HepG2 (cell line): ENCODE results near the gene SFRP2. TPM values are rescaled to one million over a fixed set of nuclear protein-coding genes. Genes with fewer than 3 reads are reported as not detected.

Experiments
- ATAC-seq: fragments of 200-7000 bp; cut with Tn5 transposase; 3 replicates; pipeline ENCODE4 v1.9.1; 2020; ENCODE audit warnings: mild to moderate bottlenecking, moderate library complexity
- BruUV-seq: library from RNA; stranded (reverse); fragments of 400-500 nt; replicated peaks from 2 replicates; lab custom pipeline; 2021; lab: Mats Ljungman, UMichigan
- CTCF ChIA-PET: fragments of 300-600 bp; formaldehyde crosslinking; extraction: SDS; loops from one replicate; lab custom pipeline; 2021; ENCODE audit warnings: low total read pairs, inconsistent platforms, low intra/inter-chr PET ratio; lab: Yijun Ruan, JAX
- POLR2A ChIA-PET: fragments of 350-600 bp; sonication (Branson Sonifier 250); formaldehyde crosslinking; loops from one replicate; lab custom pipeline; 2020; ENCODE audit warnings: antibody characterized with exemption, inconsistent platforms; lab: Yijun Ruan, JAX
- DNase-seq: peaks from one replicate; pipeline ENCODE4 v3.0.0-alpha.2; 2015; ENCODE audit warnings: low spot score
- FAIRE-seq: peaks from 3 replicates; lab custom pipeline; 2011; peaks lifted over from hg19 to GRCh38; lab: Jason Lieb, UNC
- H2AFZ ChIP-seq: one replicate; pipeline ENCODE4 v1.6.1; 2011; ENCODE audit warnings: low read length, inconsistent platforms
- H3K27ac ChIP-seq: fragments of 300-600 bp; 3 replicates; pipeline ENCODE4 v1.8.0; 2011; ENCODE audit warnings: mixed run types, mild to moderate bottlenecking, mixed read lengths, low read length, inconsistent platforms; ENCODE audit not compliant: insufficient read depth; ENCODE audit errors: extremely low read length
- H3K27me3 ChIP-seq, 2 experiments: fragments of 200-600 bp in 1 of 2; 2 replicates in 1 of 2; 3 replicates in 1 of 2; pipeline versions ENCODE4 v1.6.0 to v1.8.0; 2011; ENCODE audit warnings: low read length in 2 of 2, mild to moderate bottlenecking in 2 of 2, moderate library complexity in 2 of 2, inconsistent platforms in 1 of 2; ENCODE audit not compliant: insufficient read depth in 2 of 2, control insufficient read depth in 1 of 2
- H3K36me3 ChIP-seq, 2 experiments: fragments of 200-600 bp in 1 of 2; replicated peaks in 1 of 2; 2 replicates in 1 of 2; 3 replicates in 1 of 2; pipeline versions ENCODE4 v1.5.1 to v1.8.0; 2011; ENCODE audit warnings: low read length in 2 of 2, inconsistent platforms in 1 of 2; ENCODE audit not compliant: insufficient read depth in 2 of 2, control insufficient read depth in 1 of 2
- H3K4me1 ChIP-seq: 2 replicates; pipeline ENCODE4 v1.5.1; 2012; ENCODE audit warnings: low read length, inconsistent platforms; ENCODE audit not compliant: insufficient read depth
- H3K4me2 ChIP-seq: 2 replicates; pipeline ENCODE4 v1.6.0; 2011; ENCODE audit warnings: low read depth, low read length, inconsistent platforms
- H3K4me3 ChIP-seq, 3 experiments: fragments of 200-600 bp in 1 of 3; sonication (generic), shearing (Covaris generic) in 1 of 3; replicated peaks in 1 of 3; 2 replicates each; pipeline ENCODE4 v1.5.1; 2011 to 2016; ENCODE audit warnings: low read length in 3 of 3, inconsistent platforms in 2 of 3, low read depth in 2 of 3, mild to moderate bottlenecking in 2 of 3, control low read depth in 1 of 3, mixed read lengths in 1 of 3; ENCODE audit not compliant: insufficient read depth in 1 of 3
- H3K79me2 ChIP-seq: one replicate; pipeline ENCODE4 v1.6.1; 2011; ENCODE audit warnings: low read length, inconsistent platforms; ENCODE audit not compliant: insufficient read depth
- H3K9ac ChIP-seq: 2 replicates; pipeline ENCODE4 v1.6.0; 2011; ENCODE audit warnings: mild to moderate bottlenecking, low read depth, low read length, inconsistent platforms; ENCODE audit not compliant: insufficient read depth
- H3K9me3 ChIP-seq: 2 replicates; pipeline ENCODE4 v1.5.1; 2012; ENCODE audit warnings: mild to moderate bottlenecking, low read length
- H4K20me1 ChIP-seq: 2 replicates; pipeline ENCODE4 v1.6.0; 2011; ENCODE audit warnings: inconsistent platforms, mild to moderate bottlenecking, low read length, moderate library complexity; ENCODE audit not compliant: insufficient read depth
- HOXA9 ChIP-seq: sonication (generic); formaldehyde crosslinking; IDR thresholded peaks from 2 replicates; pipeline ENCODE4 v1.8.1; 2022; ENCODE audit warnings: missing genetic modification reagents, mild to moderate bottlenecking, moderate library complexity, borderline replicate concordance
- JARID2 ChIP-seq: sonication (generic); formaldehyde crosslinking; IDR thresholded peaks from 2 replicates; pipeline ENCODE4 v1.8.1; 2023; ENCODE audit warnings: missing genetic modification reagents, inconsistent platforms; ENCODE audit not compliant: insufficient replicate concordance
- SP5 ChIP-seq: IDR thresholded peaks from 2 replicates; pipeline ENCODE4 v1.6.1; 2016; ENCODE audit warnings: low read depth, borderline replicate concordance
- ZBTB42 ChIP-seq: sonication (generic); formaldehyde crosslinking; IDR thresholded peaks from 2 replicates; pipeline ENCODE4 v1.5.0; 2020; ENCODE audit warnings: mild to moderate bottlenecking, missing genetic modification reagents
- ZFP36L2 ChIP-seq: sonication (generic); formaldehyde crosslinking; IDR thresholded peaks from 2 replicates; pipeline ENCODE4 v1.4.0; 2020; ENCODE audit warnings: missing genetic modification reagents
- ZKSCAN8 ChIP-seq: IDR thresholded peaks from 2 replicates; pipeline ENCODE4 v1.6.1; 2016; ENCODE audit warnings: borderline replicate concordance, missing genetic modification reagents, missing compliant biosample characterization
- ZNF180 ChIP-seq: sonication (generic); formaldehyde crosslinking; IDR thresholded peaks from 2 replicates; pipeline ENCODE4 v1.4.0; 2020; ENCODE audit warnings: low read depth, missing genetic modification reagents, borderline replicate concordance
- ZNF724P ChIP-seq: sonication (generic); formaldehyde crosslinking; IDR thresholded peaks from 2 replicates; pipeline ENCODE4 v1.8.0; 2022; ENCODE audit warnings: missing genetic modification reagents, borderline replicate concordance
- ZNF777 ChIP-seq: sonication (generic); formaldehyde crosslinking; IDR thresholded peaks from 2 replicates; pipeline ENCODE4 v1.4.0; 2020; ENCODE audit warnings: missing genetic modification reagents
- WGBS: methylation state at CpG from one replicate; pipeline ENCODE4 v1.1.6; 2017; ENCODE audit warnings: low lambda C conversion rate; 5-methylcytosine and 5-hydroxymethylcytosine counted together
- in situ Hi-C: cut with HindIII; loops from 2 replicates; pipeline ENCODE4 v1.10.0; 2017; ENCODE audit warnings: low pct_unique_long_range_greater_than_20kb; ENCODE audit not compliant: extremely low pct_ligation_motif_present
- intact Hi-C: fragments of 100-400 bp; cut with micrococcal nuclease; formaldehyde crosslinking; loops from one replicate; pipeline ENCODE4 v1.10.0; 2022; ENCODE audit not compliant: unreplicated experiment
- polyA plus RNA-seq, 8 experiments: library from polyadenylated mRNA; depleted of rRNA in 3 of 8; stranded (reverse) in 7 of 8; unstranded in 1 of 8; fragments of >200 nt; fragmentation: Illumina TruSeq in 4 of 8; extraction: Trizol in 4 of 8; gene quantifications; 2 replicates each; pipeline versions ENCODE4 v1.2.1 to v1.2.3, GENCODE V29; 2011 to 2016; ENCODE audit warnings: low read depth in 4 of 8, missing spikeins in 1 of 8, mixed read lengths in 1 of 8; ENCODE audit not compliant: insufficient read depth in 1 of 8
- total RNA-seq, 5 experiments: library from RNA; depleted of rRNA; stranded (reverse); fragments of >200 nt; fragmentation: Illumina TruSeq; extraction: Trizol; gene quantifications; 2 replicates each; pipeline ENCODE4 v1.2.3, GENCODE V29; 2016; ENCODE audit warnings: low read depth in 1 of 5
- TF ChIP-seq, protein P1 (sequence below): sonication (generic); formaldehyde crosslinking; IDR thresholded peaks from 2 replicates; pipeline ENCODE4 v1.5.1; 2020; ENCODE audit warnings: mild to moderate bottlenecking, missing genetic modification reagents, borderline replicate concordance
- TF ChIP-seq, protein P2 (sequence below): sonication (generic); formaldehyde crosslinking; IDR thresholded peaks from 2 replicates; pipeline ENCODE4 v1.4.0; 2020; ENCODE audit warnings: missing genetic modification reagents, borderline replicate concordance
- TF ChIP-seq, protein P3 (sequence below): sonication (generic); formaldehyde crosslinking; IDR thresholded peaks from 2 replicates; pipeline ENCODE4 v1.5.0; 2020; ENCODE audit warnings: mild to moderate bottlenecking, missing genetic modification reagents, moderate library complexity
- TF ChIP-seq, protein P4 (sequence below): sonication (generic); formaldehyde crosslinking; IDR thresholded peaks from 2 replicates; pipeline ENCODE4 v1.8.1; 2023; ENCODE audit warnings: mild to moderate bottlenecking, moderate library complexity, missing genetic modification reagents

SFRP2 gene
- total and polyA plus RNA-seq, 2 of the 13 experiments (the other 11 are each of a cell fraction or from before 2014, with no cell fraction given): not detected

DNA sequence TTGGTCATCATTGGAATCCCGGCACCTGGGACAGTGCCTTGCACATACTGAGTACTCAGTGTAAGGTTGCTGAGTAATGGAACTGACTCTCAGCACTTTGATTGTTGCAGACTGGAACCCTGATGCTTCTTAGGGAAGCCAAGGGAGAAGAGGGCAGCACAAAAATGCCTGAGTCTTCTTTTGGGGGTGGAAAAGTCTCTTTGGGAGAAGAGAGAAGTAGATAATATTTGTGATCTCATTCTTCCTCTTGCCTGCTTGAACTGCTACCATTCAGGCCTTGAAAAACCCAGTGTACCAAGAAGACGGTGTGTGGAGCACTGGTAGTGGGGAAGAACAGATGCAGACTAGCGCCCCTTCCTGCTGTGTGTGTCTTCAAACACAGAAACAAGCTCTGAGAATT is 12.3 kb downstream of the SFRP2 start (continued):
- TF ChIP-seq, protein P1, sequence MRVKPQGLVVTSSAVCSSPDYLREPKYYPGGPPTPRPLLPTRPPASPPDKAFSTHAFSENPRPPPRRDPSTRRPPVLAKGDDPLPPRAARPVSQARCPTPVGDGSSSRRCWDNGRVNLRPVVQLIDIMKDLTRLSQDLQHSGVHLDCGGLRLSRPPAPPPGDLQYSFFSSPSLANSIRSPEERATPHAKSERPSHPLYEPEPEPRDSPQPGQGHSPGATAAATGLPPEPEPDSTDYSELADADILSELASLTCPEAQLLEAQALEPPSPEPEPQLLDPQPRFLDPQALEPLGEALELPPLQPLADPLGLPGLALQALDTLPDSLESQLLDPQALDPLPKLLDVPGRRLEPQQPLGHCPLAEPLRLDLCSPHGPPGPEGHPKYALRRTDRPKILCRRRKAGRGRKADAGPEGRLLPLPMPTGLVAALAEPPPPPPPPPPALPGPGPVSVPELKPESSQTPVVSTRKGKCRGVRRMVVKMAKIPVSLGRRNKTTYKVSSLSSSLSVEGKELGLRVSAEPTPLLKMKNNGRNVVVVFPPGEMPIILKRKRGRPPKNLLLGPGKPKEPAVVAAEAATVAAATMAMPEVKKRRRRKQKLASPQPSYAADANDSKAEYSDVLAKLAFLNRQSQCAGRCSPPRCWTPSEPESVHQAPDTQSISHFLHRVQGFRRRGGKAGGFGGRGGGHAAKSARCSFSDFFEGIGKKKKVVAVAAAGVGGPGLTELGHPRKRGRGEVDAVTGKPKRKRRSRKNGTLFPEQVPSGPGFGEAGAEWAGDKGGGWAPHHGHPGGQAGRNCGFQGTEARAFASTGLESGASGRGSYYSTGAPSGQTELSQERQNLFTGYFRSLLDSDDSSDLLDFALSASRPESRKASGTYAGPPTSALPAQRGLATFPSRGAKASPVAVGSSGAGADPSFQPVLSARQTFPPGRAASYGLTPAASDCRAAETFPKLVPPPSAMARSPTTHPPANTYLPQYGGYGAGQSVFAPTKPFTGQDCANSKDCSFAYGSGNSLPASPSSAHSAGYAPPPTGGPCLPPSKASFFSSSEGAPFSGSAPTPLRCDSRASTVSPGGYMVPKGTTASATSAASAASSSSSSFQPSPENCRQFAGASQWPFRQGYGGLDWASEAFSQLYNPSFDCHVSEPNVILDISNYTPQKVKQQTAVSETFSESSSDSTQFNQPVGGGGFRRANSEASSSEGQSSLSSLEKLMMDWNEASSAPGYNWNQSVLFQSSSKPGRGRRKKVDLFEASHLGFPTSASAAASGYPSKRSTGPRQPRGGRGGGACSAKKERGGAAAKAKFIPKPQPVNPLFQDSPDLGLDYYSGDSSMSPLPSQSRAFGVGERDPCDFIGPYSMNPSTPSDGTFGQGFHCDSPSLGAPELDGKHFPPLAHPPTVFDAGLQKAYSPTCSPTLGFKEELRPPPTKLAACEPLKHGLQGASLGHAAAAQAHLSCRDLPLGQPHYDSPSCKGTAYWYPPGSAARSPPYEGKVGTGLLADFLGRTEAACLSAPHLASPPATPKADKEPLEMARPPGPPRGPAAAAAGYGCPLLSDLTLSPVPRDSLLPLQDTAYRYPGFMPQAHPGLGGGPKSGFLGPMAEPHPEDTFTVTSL (CRISPR knock-in tag): no peak
- no peak for TF ChIP-seq SP5
- no peak for TF ChIP-seq HOXA9 (CRISPR knock-in tag)
- no peak for TF ChIP-seq ZKSCAN8
- TF ChIP-seq JARID2 (CRISPR knock-in tag): no peak
- TF ChIP-seq ZBTB42 (CRISPR knock-in tag): no peak
- no peak for TF ChIP-seq ZFP36L2 (CRISPR knock-in tag)
- no peak for TF ChIP-seq ZNF724P

DNA sequence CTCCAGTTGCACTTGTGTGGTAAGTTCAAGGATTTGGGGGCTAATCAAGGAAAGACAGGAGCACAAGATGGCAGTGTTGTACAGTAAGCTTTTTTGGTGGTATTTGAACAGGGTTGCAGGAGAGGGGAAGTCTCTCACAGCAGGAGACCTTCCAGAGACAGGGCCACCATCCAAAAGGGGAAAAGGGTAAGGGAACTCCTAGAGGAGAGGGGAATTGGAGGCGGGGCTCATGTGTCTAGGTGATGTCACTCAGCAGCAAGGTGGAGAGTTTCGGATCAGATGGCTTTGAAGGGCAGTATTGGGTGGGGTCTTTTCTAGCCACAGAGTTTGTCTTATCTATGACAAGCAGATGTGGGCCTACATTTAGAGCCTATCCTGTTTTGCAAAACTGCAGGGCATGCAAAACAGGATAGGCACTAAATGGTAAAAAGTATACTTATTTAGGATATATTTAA is 15.6 kb downstream of the SFRP2 start:
- intact Hi-C loops: no loop called here
- CTCF ChIA-PET: no interaction called here
- POLR2A ChIA-PET: no interaction called here
- Histone ChIP-seq H4K20me1 (no peaks in the 10 kb centered on the region), H3K27ac (no peak overlapping the region), H3K4me2 (no peak overlapping the region), H3K27me3 (no peaks in the 10 kb centered on the region), H3K4me3 (no peak overlapping the region), H3K9me3 (no peaks in the 10 kb centered on the region), H2AFZ (no peak overlapping the region), H3K9ac (no peak overlapping the region), H3K36me3 (no peaks in the 10 kb centered on the region), H3K79me2 (no peaks in the 10 kb centered on the region), H3K4me1 (no peaks in the 10 kb centered on the region)
- no peak for DNase-seq
- ATAC-seq: no peak
- WGBS: 7% methylated on average over 2 of the region's 2 CpGs
- in situ Hi-C loops: no loop called here
- FAIRE-seq: no peak
- BruUV-seq: no TSS peak
- TF ChIP-seq ZNF180 (CRISPR knock-in tag) (no peak), ZNF777 (CRISPR knock-in tag) (no peak)
- TF ChIP-seq, protein P2, sequence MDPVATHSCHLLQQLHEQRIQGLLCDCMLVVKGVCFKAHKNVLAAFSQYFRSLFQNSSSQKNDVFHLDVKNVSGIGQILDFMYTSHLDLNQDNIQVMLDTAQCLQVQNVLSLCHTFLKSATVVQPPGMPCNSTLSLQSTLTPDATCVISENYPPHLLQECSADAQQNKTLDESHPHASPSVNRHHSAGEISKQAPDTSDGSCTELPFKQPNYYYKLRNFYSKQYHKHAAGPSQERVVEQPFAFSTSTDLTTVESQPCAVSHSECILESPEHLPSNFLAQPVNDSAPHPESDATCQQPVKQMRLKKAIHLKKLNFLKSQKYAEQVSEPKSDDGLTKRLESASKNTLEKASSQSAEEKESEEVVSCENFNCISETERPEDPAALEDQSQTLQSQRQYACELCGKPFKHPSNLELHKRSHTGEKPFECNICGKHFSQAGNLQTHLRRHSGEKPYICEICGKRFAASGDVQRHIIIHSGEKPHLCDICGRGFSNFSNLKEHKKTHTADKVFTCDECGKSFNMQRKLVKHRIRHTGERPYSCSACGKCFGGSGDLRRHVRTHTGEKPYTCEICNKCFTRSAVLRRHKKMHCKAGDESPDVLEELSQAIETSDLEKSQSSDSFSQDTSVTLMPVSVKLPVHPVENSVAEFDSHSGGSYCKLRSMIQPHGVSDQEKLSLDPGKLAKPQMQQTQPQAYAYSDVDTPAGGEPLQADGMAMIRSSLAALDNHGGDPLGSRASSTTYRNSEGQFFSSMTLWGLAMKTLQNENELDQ (CRISPR knock-in tag): no peak
- TF ChIP-seq, protein P3, sequence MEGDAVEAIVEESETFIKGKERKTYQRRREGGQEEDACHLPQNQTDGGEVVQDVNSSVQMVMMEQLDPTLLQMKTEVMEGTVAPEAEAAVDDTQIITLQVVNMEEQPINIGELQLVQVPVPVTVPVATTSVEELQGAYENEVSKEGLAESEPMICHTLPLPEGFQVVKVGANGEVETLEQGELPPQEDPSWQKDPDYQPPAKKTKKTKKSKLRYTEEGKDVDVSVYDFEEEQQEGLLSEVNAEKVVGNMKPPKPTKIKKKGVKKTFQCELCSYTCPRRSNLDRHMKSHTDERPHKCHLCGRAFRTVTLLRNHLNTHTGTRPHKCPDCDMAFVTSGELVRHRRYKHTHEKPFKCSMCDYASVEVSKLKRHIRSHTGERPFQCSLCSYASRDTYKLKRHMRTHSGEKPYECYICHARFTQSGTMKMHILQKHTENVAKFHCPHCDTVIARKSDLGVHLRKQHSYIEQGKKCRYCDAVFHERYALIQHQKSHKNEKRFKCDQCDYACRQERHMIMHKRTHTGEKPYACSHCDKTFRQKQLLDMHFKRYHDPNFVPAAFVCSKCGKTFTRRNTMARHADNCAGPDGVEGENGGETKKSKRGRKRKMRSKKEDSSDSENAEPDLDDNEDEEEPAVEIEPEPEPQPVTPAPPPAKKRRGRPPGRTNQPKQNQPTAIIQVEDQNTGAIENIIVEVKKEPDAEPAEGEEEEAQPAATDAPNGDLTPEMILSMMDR (CRISPR knock-in tag): 0 out of 2 replicates have a peak, but pooled peaks have one; percentile 32
- TF ChIP-seq, protein P4, sequence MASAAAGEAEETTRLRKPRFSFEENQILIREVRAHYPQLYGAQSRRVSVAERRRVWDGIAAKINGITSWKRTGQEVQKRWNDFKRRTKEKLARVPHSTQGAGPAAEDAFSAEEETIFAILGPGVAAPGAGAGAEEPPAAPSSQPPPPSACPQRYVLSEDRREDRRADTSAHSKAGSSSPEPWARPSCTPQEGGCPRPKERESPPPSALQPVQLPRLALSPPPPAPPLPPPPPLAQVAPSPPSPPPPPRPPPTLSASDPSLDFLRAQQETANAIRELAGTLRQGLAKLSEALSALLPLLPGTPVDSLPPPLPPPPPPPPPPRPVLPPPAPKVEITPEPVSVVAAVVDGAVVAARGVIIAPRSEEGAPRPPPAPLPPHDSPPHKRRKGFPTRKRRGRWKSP: no peak
